Stimulated activated CD4-positive, alpha-beta T cell treated with anti-CD3 and anti-CD28 coated beads, Interleukin-4, amount 100 ng/mL, for 4 hours (primary cell): ENCODE results near the gene NGEF.
"Not testable (repeated sequence)": the region's sequence is repeated elsewhere in the genome, so short reads cannot be mapped to it uniquely, and the experiment has no call there.

Experiments used
- DNase-seq, 2 experiments: peaks; one replicate each; pipeline ENCODE4 v3.0.0-alpha.2; 2020

NGEF gene

DNA sequence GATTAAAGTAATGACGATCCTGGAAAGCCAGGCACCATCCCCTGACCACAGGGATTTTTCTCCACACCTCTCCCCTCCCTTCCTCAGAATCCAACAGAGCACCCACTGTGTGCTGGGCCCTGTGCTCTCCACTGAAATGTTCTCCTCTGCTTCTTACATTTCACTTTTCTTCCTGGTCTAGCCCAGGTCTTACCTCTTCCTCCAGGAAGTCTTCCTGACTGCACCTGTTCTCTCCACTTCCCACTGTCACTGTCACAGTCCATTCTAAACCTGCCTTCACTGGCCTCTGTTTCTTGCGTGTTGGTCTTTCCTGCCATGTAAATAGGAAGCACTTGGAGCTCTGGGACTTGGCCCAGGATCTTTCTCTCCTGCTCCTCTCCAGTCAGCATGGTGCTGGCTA, 7.4 kb upstream of the NGEF start:
- no peak for DNase-seq

GRCh38 chr2:233019610-233020009, 6.6 kb upstream of the NGEF start:
- DNase-seq = not testable (repeated sequence)

DNA sequence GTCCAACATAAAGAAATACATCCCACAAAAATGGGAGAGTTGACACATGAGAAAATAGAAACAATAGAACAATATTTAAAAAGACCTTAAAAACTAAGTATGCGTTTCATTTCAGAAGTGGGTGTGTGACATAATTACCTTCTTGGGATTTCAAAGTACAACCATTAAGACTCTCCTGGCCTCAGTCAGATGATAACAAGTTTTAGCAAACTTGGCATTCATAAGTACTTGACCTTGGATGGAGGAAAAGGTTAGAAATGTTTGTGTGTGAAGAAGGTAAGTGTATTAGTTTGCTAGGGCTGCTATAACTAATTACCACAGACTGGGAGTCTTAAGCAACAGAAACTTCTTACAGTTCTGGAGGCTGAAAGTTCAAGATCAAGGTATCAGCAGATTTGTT, 4.9 kb upstream of the NGEF start:
- DNase-seq = no peak

GRCh38 chr2:233015019-233015645, 2.1 kb upstream of the NGEF start:
- no peak for DNase-seq

GRCh38 chr2:233013650-233014049, 594 bp upstream of the NGEF start:
- no peak for DNase-seq

GRCh38 chr2:233012301-233012971, 620 bp downstream of the NGEF start:
- DNase-seq = no peak

- no peak for DNase-seq
These were observed 1.3 kb downstream of the NGEF start for GRCh38 chr2:233011702-233012131.

GRCh38 chr2:233011268-233011650, 1.8 kb downstream of the NGEF start:
- DNase-seq = no peak

DNA sequence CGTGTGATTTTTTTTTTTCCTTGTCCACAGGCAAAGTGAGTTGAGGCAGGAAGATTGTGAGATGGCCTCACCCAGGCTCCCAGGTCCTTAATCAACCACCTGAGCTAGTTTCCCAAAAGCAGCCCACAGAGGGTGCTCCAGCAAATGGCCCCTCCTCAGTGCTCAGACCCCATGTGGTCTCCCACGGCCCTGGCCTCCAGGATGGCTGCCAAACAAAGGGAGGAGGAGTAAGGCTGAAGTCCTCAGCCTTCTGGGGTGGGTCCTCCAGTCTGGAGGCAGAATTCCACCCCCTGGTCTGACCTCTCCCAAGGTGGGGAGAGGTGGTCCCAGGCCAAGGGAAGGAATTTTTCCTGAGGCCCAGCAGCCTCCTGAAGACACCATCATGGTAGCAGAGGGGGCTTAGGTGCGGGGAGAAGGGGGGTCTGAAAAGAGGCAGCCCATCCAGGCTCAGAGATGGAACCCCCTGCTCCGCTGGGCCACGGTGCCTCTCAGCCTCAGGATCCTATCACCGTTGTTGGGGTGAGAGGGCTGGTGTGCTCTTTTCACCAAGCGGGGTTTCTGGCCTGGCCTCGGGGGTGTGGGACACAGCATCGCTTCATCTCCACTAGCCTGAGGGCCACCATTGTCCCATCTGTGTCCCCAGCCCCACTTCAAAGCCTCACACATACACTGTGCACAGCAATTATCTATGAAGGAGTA, 2.3 kb downstream of the NGEF start:
- no peak for DNase-seq

GRCh38 chr2:233009661-233010060, 3.4 kb downstream of the NGEF start:
- no peak for DNase-seq

DNA sequence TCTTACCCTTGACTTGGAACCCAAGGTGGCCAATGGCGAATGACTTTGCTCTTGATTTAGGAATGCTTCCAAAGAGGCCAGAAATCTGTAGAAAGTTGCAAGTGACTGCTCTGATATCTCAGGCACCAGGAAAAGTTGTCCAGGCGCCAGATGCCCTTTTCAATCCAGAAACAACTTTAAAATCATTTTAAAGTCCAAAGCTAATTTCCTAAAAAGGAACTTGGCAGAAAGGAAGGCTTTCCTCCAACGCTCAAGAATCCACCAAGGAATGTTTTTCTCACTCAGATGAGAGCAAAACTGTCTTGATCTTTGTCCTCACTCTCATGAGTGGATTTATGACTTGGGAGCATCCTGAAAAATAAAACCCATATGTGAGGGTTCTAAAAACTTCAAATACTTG, 5.3 kb downstream of the NGEF start:
- no peak for DNase-seq

GRCh38 chr2:233007270-233007669, 5.8 kb downstream of the NGEF start:
- no peak for DNase-seq

DNA sequence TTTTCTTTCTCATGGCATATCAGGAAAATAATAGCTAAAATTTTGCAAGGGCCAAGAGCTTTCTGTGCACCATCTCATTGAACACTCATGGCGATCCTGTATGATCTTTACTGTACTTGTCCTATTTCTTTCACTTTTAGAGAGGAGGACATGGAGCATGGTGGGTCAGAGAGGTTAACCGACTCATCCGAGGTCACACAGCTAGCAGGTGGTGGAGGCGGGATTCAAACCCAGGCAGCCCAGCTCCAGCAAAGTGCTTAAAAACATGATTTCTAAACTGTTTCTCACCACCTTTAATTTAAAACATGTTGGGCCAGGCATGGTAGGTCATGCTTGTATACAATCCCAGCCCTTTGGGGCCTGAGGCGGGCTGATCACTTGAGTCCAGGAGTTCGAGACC, 6.4 kb downstream of the NGEF start:
- DNase-seq = no peak

DNA sequence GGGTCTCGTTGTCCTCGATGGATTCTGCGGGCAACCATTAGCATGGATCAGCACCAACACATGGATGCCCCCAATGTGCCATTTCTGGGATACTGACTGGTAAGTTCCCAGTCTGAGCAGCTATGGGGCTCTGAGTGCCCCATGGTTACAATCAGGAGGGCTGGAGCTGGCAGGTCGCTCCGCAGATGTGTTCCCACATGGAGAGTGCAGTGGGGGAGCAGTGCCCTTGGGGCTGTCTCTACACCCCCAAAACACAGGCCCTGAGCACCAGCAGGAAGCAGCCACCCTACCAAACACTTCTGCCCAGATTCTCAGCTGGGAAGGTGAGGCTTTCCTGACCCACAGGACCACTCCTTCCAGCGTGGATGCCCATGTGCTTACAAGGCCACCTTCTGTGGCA, 8.0 kb downstream of the NGEF start:
- DNase-seq = no peak

- no peak for DNase-seq
These were observed 9.1 kb downstream of the NGEF start for GRCh38 chr2:233003658-233004555.

GRCh38 chr2:233002829-233003657, 10.0 kb downstream of the NGEF start:
- DNase-seq = no peak

DNA sequence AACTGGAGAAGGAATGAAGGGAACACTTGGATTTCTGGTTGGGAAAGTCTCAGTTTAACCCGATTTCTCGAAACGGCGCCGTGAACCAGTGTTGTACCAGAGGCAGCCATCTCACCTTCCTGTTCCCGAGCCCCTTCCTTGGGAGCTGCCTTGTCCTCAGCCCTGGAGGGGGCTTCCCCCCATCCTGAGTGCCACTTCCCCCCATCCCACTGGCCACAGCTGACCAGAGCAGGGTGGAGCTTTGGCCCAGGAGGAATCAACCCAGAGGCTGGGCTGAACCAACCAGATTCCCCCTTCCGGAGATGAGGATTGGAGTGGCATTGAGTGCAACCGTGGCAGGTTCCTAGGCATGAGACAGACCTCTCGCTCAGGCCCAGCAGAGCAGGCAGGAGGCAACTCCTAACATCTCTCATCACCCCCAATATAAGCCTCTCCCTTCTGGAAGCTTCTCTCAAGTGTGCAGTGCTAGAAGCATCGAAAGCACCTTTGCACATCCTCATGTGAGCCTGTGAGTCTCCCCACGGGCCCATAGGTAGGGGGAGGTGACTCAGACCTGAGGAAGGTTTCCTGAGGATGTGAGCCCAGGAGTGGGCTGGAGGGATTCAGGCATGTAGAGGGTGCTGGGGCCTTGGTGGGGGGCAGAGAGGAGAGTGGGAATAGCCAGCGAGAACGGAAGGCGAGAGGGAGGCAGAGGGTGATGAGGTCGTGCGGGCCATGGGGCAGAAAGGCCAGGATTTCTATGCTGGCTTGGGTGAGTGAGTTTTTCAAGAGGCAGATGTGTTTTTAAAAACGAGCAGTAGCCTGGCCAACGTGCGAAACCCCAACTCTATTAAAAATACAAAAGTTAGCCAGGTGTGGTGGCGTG, 11.9 kb downstream of the NGEF start:
- no peak for DNase-seq

- DNase-seq = no peak
These were observed 13.7 kb downstream of the NGEF start for GRCh38 chr2:232999354-232999753.

DNA sequence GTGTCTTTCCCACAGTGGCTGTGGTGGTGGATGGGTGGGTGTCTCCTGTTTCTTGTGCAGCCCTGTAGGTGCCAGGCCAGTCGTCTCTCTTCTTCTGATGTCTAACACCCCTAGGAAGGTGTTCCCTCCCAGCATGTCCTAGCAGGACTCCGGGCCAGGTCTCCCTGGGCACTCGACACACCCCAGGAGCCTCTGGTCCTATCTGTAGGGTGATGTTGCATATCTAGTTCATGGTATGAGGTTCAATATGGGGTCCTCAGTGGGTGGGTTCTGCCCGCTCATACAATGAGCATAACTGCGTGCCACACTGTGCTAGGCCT, 14.4 kb downstream of the NGEF start:
- no peak for DNase-seq

GRCh38 chr2:232997749-232998665, 15.0 kb downstream of the NGEF start:
- no peak for DNase-seq
